Trophoblast cell (in vitro differentiated cells and primary cell): ENCODE data around the gene GAB2.

ENCODE experiments used
- DNase-seq, 2 donors: peaks; one replicate each; pipeline ENCODE4 v3.0.0-alpha.2; 2016
- H2AFZ ChIP-seq: 2 replicates; pipeline ENCODE4 v1.6.1; 2013; ENCODE audit warnings: low read length, moderate library complexity, mild to moderate bottlenecking; ENCODE audit not compliant: insufficient read depth, poor library complexity
- H2AK5ac ChIP-seq: 2 replicates; pipeline ENCODE4 v1.6.1; 2013; ENCODE audit warnings: mild to moderate bottlenecking, low read length
- H2BK120ac ChIP-seq: 2 replicates; pipeline ENCODE4 v1.6.1; 2013; ENCODE audit warnings: low read length, mild to moderate bottlenecking, moderate library complexity; ENCODE audit not compliant: insufficient read depth, poor library complexity
- H2BK12ac ChIP-seq: 2 replicates; pipeline ENCODE4 v1.6.1; 2013; ENCODE audit warnings: mild to moderate bottlenecking, low read length, moderate library complexity
- H2BK5ac ChIP-seq: 2 replicates; pipeline ENCODE4 v1.6.1; 2013; ENCODE audit warnings: low read length, low read depth, moderate library complexity, mild to moderate bottlenecking; ENCODE audit not compliant: poor library complexity
- H3K14ac ChIP-seq: 2 replicates; pipeline ENCODE4 v1.6.1; 2013; ENCODE audit warnings: mild to moderate bottlenecking, low read length
- H3K18ac ChIP-seq: 2 replicates; pipeline ENCODE4 v1.6.1; 2013; ENCODE audit warnings: mild to moderate bottlenecking, low read length
- H3K23ac ChIP-seq: 2 replicates; pipeline ENCODE4 v1.6.1; 2013; ENCODE audit warnings: low read length
- H3K27ac ChIP-seq: 2 replicates; pipeline ENCODE4 v1.5.1; 2013; ENCODE audit warnings: low read depth, mild to moderate bottlenecking, inconsistent platforms, low read length, moderate library complexity
- H3K27me3 ChIP-seq: 2 replicates; pipeline ENCODE4 v1.6.1; 2013; ENCODE audit warnings: inconsistent platforms, mild to moderate bottlenecking, low read length, moderate library complexity; ENCODE audit not compliant: insufficient read depth
- H3K36me3 ChIP-seq, 2 experiments: 1 replicate in 1 of 2; 2 replicates in 1 of 2; pipeline ENCODE4 v1.6.1; 2013; ENCODE audit warnings: low read length in 2 of 2, mild to moderate bottlenecking in 2 of 2, moderate library complexity in 1 of 2; ENCODE audit not compliant: insufficient read depth in 2 of 2, control insufficient read depth in 1 of 2
- H3K4ac ChIP-seq: 2 replicates; pipeline ENCODE4 v1.6.1; 2013; ENCODE audit warnings: low read depth, mild to moderate bottlenecking, low read length, moderate library complexity
- H3K4me1 ChIP-seq, 2 experiments: 1 replicate in 1 of 2; 2 replicates in 1 of 2; pipeline ENCODE4 v1.6.1; 2013; ENCODE audit warnings: low read length in 2 of 2, mild to moderate bottlenecking in 2 of 2, moderate library complexity in 1 of 2; ENCODE audit not compliant: insufficient read depth in 2 of 2, control insufficient read depth in 1 of 2
- H3K4me2 ChIP-seq: 2 replicates; pipeline ENCODE4 v1.6.1; 2013; ENCODE audit warnings: inconsistent platforms, mild to moderate bottlenecking, low read length, moderate library complexity
- H3K4me3 ChIP-seq: 2 replicates; pipeline ENCODE4 v1.5.1; 2013; ENCODE audit warnings: mild to moderate bottlenecking, low read depth, low read length, inconsistent platforms
- H3K79me1 ChIP-seq: one replicate; pipeline ENCODE4 v1.6.1; 2013; ENCODE audit warnings: low read length
- H3K79me2 ChIP-seq: 2 replicates; pipeline ENCODE4 v1.6.1; 2013; ENCODE audit warnings: low read length, mild to moderate bottlenecking; ENCODE audit not compliant: control insufficient read depth, insufficient read depth, poor library complexity
- H3K9ac ChIP-seq: 2 replicates; pipeline ENCODE4 v1.6.1; 2013; ENCODE audit warnings: mild to moderate bottlenecking, low read length
- H3K9me3 ChIP-seq: 2 replicates; pipeline ENCODE4 v1.6.1; 2013; ENCODE audit warnings: low read depth, mild to moderate bottlenecking, control low read depth, inconsistent platforms, low read length; ENCODE audit not compliant: insufficient read depth
- H4K12ac ChIP-seq: 2 replicates; pipeline ENCODE4 v1.6.1; 2013; ENCODE audit warnings: low read depth, mild to moderate bottlenecking, low read length, moderate library complexity
- H4K8ac ChIP-seq: 2 replicates; pipeline ENCODE4 v1.6.1; 2013; ENCODE audit warnings: low read depth, mild to moderate bottlenecking, low read length, moderate library complexity
- H4K91ac ChIP-seq: one replicate; pipeline ENCODE4 v1.6.1; 2013; ENCODE audit warnings: low read depth, mild to moderate bottlenecking, low read length, moderate library complexity
- WGBS: extraction: QIAGEN DNeasy Blood & Tissue Kit; methylation state at CpG from one replicate; pipeline ENCODE4 v1.1.7; 2013; ENCODE audit warnings: missing lambda C conversion rate; ENCODE audit not compliant: insufficient read length, insufficient coverage; ENCODE audit errors: extremely low coverage; 5-methylcytosine and 5-hydroxymethylcytosine counted together

The GAB2 gene

DNA sequence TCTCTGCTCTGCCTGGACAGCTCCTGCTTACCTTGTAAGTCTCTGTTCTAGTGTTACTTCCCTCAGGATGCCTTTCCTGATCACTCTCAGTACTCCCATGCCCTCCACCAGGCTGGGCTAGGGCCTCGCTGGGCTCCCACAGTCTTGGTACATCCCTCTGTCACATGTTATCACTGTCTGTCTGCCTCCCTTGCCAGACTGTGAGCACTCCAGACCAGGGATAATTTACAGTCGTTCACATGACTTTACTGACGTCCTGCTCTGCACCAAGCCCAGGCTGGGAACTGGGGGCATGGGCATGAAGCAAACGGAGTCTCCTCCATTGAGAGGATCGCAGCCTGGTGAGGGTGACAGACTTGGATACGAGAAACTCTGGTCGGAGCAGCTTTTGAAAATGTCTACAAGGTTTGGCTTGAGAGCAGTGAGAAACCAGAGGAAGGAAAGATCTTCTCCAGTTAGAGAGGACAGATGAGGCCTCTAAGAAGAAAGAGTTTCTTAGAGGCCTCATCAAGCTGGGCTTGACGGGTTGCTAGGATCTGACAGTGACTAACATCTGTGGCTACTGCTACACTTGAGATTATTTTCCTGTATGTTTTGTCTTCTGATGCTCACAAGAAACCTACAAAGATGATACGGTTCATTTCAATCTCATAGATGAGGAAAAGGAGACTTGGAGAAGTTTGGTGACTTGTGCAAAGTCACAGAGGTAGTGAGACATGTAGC is 216.4 kb downstream of the GAB2 start:
- Histone ChIP-seq H4K12ac (no peak overlapping the region), H3K27ac (no peak overlapping the region), H2AFZ (no peak overlapping the region), H3K4me3 (no peak overlapping the region), H3K9ac (no peak overlapping the region), H3K4me2 (no peak overlapping the region), H3K4me1 (peaks cover 7 to 8% of the 10 kb centered on the region in 2 experiments), H2BK5ac (no peak overlapping the region), H3K14ac (no peak overlapping the region), H3K79me2 (no peaks in the 10 kb centered on the region), H2BK120ac (no peak overlapping the region), H3K4ac (no peak overlapping the region), H2AK5ac (no peak overlapping the region), H3K36me3 (peaks cover 64 to 71% of the 10 kb centered on the region in 2 experiments), H4K8ac (no peak overlapping the region), H3K23ac (no peak overlapping the region), H3K18ac (no peak overlapping the region), H3K9me3 (peaks cover 2% of the 10 kb centered on the region), H3K27me3 (no peaks in the 10 kb centered on the region), H3K79me1 (no peaks in the 10 kb centered on the region), H2BK12ac (no peak overlapping the region), H4K91ac (no peak overlapping the region)
- no CpG with 5 or more reads among the region's 9 CpGs for WGBS
- DNase-seq: no peak

DNA sequence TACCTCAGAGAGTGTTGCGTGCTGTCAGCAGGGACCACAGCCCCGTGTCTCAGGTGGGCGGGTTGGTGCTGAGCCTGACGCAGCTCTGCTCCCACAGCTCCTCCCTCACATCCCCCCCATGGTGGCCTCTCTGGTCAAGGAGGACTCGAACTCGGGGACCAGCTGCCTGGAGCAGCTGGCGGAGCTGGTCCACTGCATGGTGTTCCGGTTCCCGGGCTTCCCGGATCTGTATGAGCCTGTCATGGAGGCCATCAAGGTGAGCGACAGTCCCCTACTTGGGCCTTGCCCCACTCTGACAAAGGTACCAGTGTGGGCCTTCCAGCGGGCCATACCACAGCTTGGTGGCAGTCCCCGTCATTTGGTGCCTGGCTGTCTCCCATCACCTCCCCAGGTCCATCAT is 217.1 kb downstream of the GAB2 start:
- Histone ChIP-seq H3K23ac (no peak overlapping the region), H2BK12ac (no peak overlapping the region), H4K12ac (no peak overlapping the region), H3K9me3 (peaks cover 2% of the 10 kb centered on the region), H2AK5ac (no peak overlapping the region), H2BK5ac (no peak overlapping the region), H4K91ac (no peak overlapping the region), H3K18ac (no peak overlapping the region), H3K14ac (no peak overlapping the region), H3K4me3 (no peak overlapping the region), H3K9ac (no peak overlapping the region), H2BK120ac (no peak overlapping the region), H3K36me3 (peaks cover 64 to 68% of the 10 kb centered on the region in 2 experiments), H3K79me2 (no peaks in the 10 kb centered on the region), H3K4me2 (no peak overlapping the region), H4K8ac (no peak overlapping the region), H3K27ac (no peak overlapping the region), H3K4ac (no peak overlapping the region), H2AFZ (no peak overlapping the region), H3K79me1 (no peaks in the 10 kb centered on the region), H3K27me3 (no peaks in the 10 kb centered on the region), H3K4me1 (peaks cover 7 to 8% of the 10 kb centered on the region in 2 experiments)
- no CpG with 5 or more reads among the region's 13 CpGs for WGBS
- DNase-seq: no peak

DNA sequence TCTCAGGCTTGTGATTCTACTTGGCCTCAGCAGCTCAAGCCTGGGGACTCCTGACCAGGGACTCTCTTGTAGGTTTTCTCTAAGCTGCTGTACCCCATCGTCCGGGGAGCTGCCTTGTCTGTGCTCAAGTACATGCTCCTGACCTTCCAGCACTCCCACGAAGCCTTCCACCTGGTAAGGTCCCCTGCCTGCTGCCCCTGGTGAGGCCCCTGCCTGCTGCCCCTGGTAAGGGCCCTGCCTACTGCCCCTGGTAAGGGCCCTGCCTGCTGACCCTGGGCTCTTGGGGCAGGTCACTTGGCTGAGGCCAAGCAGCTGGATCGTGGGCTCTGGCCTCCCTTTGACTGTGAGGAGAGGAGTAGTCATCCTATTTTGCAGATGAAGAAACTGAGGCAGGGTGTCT is 217.6 kb downstream of the GAB2 start:
- Histone ChIP-seq H3K4me2 (no peak overlapping the region), H2AFZ (no peak overlapping the region), H3K79me1 (no peaks in the 10 kb centered on the region), H2BK120ac (no peak overlapping the region), H3K79me2 (no peaks in the 10 kb centered on the region), H2AK5ac (no peak overlapping the region), H3K9me3 (peaks cover 2% of the 10 kb centered on the region), H4K12ac (no peak overlapping the region), H2BK5ac (no peak overlapping the region), H3K9ac (no peak overlapping the region), H3K4me1 (peaks cover 7 to 8% of the 10 kb centered on the region in 2 experiments), H3K14ac (no peak overlapping the region), H4K8ac (no peak overlapping the region), H3K27me3 (no peaks in the 10 kb centered on the region), H3K36me3 (peaks cover 62 to 64% of the 10 kb centered on the region in 2 experiments), H3K4me3 (no peak overlapping the region), H3K4ac (no peak overlapping the region), H3K27ac (no peak overlapping the region), H3K23ac (no peak overlapping the region), H3K18ac (no peak overlapping the region), H4K91ac (no peak overlapping the region), H2BK12ac (no peak overlapping the region)
- no CpG with 5 or more reads among the region's 4 CpGs for WGBS
- DNase-seq: no peak

DNA sequence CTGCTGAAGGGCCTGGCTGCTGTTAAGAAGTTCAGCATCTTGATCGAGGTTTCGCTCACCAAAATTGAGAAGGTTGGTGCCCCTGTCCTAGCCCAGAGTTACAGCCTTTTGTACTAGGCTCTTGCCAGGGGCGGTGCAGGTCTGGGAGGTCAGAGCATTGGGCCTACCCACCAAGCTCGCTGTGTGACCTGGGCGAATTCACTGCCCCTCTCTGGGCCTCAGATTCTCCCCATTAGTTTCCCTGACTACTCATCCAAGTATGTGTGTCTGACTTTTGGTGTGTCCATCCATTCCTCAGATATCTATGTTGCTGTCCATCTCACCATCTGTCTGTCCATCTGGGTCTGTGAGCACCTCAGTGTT is 218.0 kb downstream of the GAB2 start:
- Histone ChIP-seq H3K9ac (no peak overlapping the region), H3K9me3 (peaks cover 2% of the 10 kb centered on the region), H3K27ac (no peak overlapping the region), H3K79me1 (no peaks in the 10 kb centered on the region), H3K4ac (no peak overlapping the region), H3K23ac (no peak overlapping the region), H4K12ac (no peak overlapping the region), H3K27me3 (no peaks in the 10 kb centered on the region), H4K91ac (no peak overlapping the region), H2BK120ac (no peak overlapping the region), H3K18ac (no peak overlapping the region), H2AK5ac (no peak overlapping the region), H4K8ac (no peak overlapping the region), H3K79me2 (no peaks in the 10 kb centered on the region), H2AFZ (no peak overlapping the region), H3K4me2 (no peak overlapping the region), H2BK5ac (no peak overlapping the region), H3K36me3 (peaks cover 60 to 64% of the 10 kb centered on the region in 2 experiments), H3K4me3 (no peak overlapping the region), H2BK12ac (no peak overlapping the region), H3K4me1 (peaks cover 8 to 9% of the 10 kb centered on the region in 2 experiments), H3K14ac (no peak overlapping the region)
- no peak for DNase-seq
- WGBS: no CpG with 5 or more reads among the region's 5 CpGs
